OCI-LY1 (cell line): ENCODE measurements around the gene DUSP5.

Source experiments
- H2AFZ ChIP-seq: fragments of 200-600 bp; sonication (generic), shearing (Covaris generic); 2 replicates; pipeline ENCODE4 v1.6.0; 2014; ENCODE audit warnings: antibody characterized with exemption, mild to moderate bottlenecking, low read length
- H3F3A ChIP-seq: fragments of 200-600 bp; sonication (generic), shearing (Covaris generic); 2 replicates; pipeline ENCODE4 v1.6.0; 2014; ENCODE audit warnings: mild to moderate bottlenecking, antibody characterized with exemption, low read length, moderate library complexity; ENCODE audit not compliant: insufficient read depth
- H3K27ac ChIP-seq: fragments of 200-600 bp; sonication (generic); 2 replicates; pipeline ENCODE4 v1.5.1; 2014; ENCODE audit warnings: low read length, mixed run types, mild to moderate bottlenecking, low read depth; ENCODE audit not compliant: poor library complexity, severe bottlenecking
- H3K27me3 ChIP-seq: fragments of 200-600 bp; sonication (generic); 2 replicates; pipeline ENCODE4 v1.6.0; 2014; ENCODE audit warnings: antibody characterized with exemption, mild to moderate bottlenecking, low read length, moderate library complexity; ENCODE audit not compliant: insufficient read depth
- H3K36me3 ChIP-seq: fragments of 200-600 bp; sonication (generic); 2 replicates; pipeline ENCODE4 v1.6.1; 2014; ENCODE audit warnings: mild to moderate bottlenecking, antibody characterized with exemption, low read length, moderate library complexity, mixed read lengths; ENCODE audit not compliant: insufficient read depth
- H3K4me1 ChIP-seq: fragments of 200-600 bp; sonication (generic); 2 replicates; pipeline ENCODE4 v1.5.1; 2014; ENCODE audit warnings: mild to moderate bottlenecking, low read length, moderate library complexity; ENCODE audit not compliant: insufficient read depth, severe bottlenecking
- H3K4me2 ChIP-seq: fragments of 200-600 bp; sonication (generic), shearing (Covaris generic); 2 replicates; pipeline ENCODE4 v1.6.1; 2014; ENCODE audit warnings: low read length
- H3K4me3 ChIP-seq: fragments of 200-600 bp; sonication (generic); 2 replicates; pipeline ENCODE4 v1.5.1; 2014; ENCODE audit warnings: low read length, low read depth, mild to moderate bottlenecking, mixed read lengths; ENCODE audit not compliant: poor library complexity, severe bottlenecking
- H3K79me2 ChIP-seq: fragments of 200-600 bp; shearing (Covaris generic); 2 replicates; pipeline ENCODE4 v1.6.1; 2016; ENCODE audit warnings: mixed run types, low read length, mixed read lengths; ENCODE audit not compliant: insufficient read depth
- H3K9ac ChIP-seq: fragments of 200-600 bp; sonication (generic), shearing (Covaris generic); 2 replicates; pipeline ENCODE4 v1.6.1; 2014; ENCODE audit warnings: mild to moderate bottlenecking, low read length, mixed read lengths
- H3K9me2 ChIP-seq: fragments of 200-600 bp; sonication (generic), shearing (Covaris generic); 2 replicates; pipeline ENCODE4 v1.6.1; 2014; ENCODE audit warnings: low read depth, mild to moderate bottlenecking, low read length, mixed read lengths
- H3K9me3 ChIP-seq: fragments of 200-600 bp; shearing (Covaris generic); 2 replicates; pipeline ENCODE4 v1.6.1; 2014; ENCODE audit warnings: low read length, mixed read lengths
- H4K20me1 ChIP-seq: fragments of 200-600 bp; sonication (generic), shearing (Covaris generic); 2 replicates; pipeline ENCODE4 v1.6.0; 2016; ENCODE audit warnings: mild to moderate bottlenecking, low read length; ENCODE audit not compliant: insufficient read depth
- EZH2 ChIP-seq: fragments of 200-600 bp; sonication (generic), shearing (Covaris generic); IDR thresholded peaks from 2 replicates; pipeline ENCODE4 v1.8.0; 2017; ENCODE audit warnings: borderline replicate concordance, mixed run types, mild to moderate bottlenecking, antibody characterized with exemption, low read length, moderate library complexity, mixed read lengths
- TF ChIP-seq, protein P1 (sequence below): fragments of 200-600 bp; sonication (generic), shearing (Covaris generic); IDR thresholded peaks from 2 replicates; pipeline ENCODE4 v1.5.1; 2017; ENCODE audit warnings: mild to moderate bottlenecking, antibody characterized with exemption, low read length, moderate library complexity, mixed read lengths

The DUSP5 gene

DNA sequence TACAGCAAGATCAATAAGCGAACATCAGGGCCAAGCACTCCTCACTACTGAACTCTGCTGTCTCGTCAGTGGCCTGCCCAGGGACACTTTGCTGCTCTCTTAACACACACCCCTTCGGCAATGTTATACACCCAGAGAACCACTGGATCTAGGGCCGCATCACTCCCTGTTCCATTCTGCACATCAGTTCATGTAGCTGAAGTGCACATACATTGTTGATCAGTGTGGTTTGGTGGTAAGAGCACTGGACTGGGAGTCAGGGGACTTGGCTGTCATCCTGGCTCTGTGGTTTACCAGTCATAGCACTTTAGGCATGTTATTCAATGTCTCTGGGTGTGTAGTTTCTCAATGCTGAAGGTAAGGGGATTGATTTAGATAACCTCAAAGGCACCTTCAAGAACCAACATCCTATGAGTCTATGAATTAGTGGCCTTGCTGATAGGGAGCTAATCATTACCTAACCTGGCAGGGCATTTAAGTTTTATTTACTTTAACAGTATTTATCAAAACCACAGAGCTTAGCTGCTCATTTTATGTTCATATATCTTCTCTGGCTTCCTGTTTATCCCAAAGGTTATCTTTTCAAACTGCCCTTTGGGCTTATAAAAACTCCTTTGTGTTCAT is 24.8 kb downstream of the DUSP5 start:
- TF ChIP-seq, protein P1, sequence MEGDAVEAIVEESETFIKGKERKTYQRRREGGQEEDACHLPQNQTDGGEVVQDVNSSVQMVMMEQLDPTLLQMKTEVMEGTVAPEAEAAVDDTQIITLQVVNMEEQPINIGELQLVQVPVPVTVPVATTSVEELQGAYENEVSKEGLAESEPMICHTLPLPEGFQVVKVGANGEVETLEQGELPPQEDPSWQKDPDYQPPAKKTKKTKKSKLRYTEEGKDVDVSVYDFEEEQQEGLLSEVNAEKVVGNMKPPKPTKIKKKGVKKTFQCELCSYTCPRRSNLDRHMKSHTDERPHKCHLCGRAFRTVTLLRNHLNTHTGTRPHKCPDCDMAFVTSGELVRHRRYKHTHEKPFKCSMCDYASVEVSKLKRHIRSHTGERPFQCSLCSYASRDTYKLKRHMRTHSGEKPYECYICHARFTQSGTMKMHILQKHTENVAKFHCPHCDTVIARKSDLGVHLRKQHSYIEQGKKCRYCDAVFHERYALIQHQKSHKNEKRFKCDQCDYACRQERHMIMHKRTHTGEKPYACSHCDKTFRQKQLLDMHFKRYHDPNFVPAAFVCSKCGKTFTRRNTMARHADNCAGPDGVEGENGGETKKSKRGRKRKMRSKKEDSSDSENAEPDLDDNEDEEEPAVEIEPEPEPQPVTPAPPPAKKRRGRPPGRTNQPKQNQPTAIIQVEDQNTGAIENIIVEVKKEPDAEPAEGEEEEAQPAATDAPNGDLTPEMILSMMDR: no peak
- no peak for TF ChIP-seq EZH2
- H2AFZ ChIP-seq: no peak overlapping the region
- H3K36me3 ChIP-seq: no peaks in the 10 kb centered on the region
- no peaks in the 10 kb centered on the region for H3K4me1 ChIP-seq
- H3K27ac ChIP-seq: no peak overlapping the region
- H3K9me2 ChIP-seq: no peaks in the 10 kb centered on the region
- no peaks in the 10 kb centered on the region for H3K79me2 ChIP-seq
- H4K20me1 ChIP-seq: no peaks in the 10 kb centered on the region
- no peaks in the 10 kb centered on the region for H3K9me3 ChIP-seq
- no peaks in the 10 kb centered on the region for H3K27me3 ChIP-seq
- H3K4me2 ChIP-seq: no peak overlapping the region
- no peak overlapping the region for H3K9ac ChIP-seq
- no peak overlapping the region for H3K4me3 ChIP-seq
- no peaks in the 10 kb centered on the region for H3F3A ChIP-seq

DNA sequence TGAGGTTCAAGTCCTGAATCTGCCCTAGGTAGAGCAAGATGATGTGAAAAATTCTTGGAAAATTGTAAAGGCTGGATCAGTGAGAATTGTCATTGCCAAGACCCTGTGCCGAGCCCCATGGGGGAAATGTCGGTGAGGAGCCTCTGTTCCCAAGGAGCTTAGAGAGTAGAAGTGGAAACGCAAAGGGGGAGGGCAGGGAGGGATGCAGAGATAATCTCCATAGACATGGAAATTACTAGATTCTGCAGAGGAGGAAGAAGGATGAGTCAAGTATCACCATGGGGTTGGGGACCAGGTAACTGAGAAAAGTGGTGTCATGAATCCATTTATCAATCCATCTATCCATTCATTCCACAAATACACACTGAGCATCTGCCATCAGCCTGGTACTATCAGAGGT is 26.0 kb downstream of the DUSP5 start:
- Histone ChIP-seq H4K20me1 (no peaks in the 10 kb centered on the region), H3K4me3 (no peak overlapping the region), H3K9me2 (no peaks in the 10 kb centered on the region), H3K79me2 (no peaks in the 10 kb centered on the region), H3K27ac (no peak overlapping the region), H3K9ac (no peak overlapping the region), H3K4me1 (peaks cover 4% of the 10 kb centered on the region), H3K9me3 (no peaks in the 10 kb centered on the region), H3K27me3 (no peaks in the 10 kb centered on the region), H3K36me3 (no peaks in the 10 kb centered on the region), H3K4me2 (no peak overlapping the region), H2AFZ (no peak overlapping the region), H3F3A (no peaks in the 10 kb centered on the region)
- no peak for TF ChIP-seq EZH2
- TF ChIP-seq, protein P1: no peak

DNA sequence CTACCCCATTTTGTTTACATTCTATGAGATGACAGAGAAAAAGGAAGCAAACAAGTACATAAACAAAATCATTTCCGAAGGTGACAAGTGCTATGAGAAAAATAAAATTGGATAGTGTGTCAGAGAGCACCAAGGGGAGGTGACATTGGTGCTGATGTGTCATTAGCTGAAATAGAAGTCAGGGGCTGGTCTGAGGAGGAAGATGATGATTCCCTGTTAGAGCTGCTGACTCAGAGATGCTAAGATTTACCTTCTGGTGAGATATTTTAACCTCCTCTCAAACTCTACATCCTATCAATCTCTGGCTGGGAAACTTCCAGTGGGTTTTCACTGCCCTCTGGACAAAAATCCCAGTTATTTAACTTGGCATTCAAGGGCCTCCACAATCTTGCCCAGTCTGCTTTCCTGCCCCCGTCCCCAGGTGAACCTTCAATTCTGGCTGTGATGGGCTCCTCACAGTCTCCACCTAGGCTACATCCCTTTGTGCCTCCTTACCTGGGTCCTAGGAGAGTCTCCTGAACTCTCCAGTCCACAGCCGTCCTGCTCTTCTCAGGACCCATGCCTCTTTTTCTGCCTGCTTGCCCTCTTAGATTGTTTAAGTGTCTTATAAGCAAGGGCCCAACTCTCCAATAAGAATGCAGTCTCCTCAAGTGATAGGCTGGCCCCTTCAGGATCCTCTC is 26.6 kb downstream of the DUSP5 start:
- Histone ChIP-seq H3F3A (no peaks in the 10 kb centered on the region), H3K27ac (no peak overlapping the region)

More for the DNA sequence above, 26.6 kb downstream of the DUSP5 start:
- Histone ChIP-seq H3K79me2 (no peaks in the 10 kb centered on the region), H4K20me1 (no peaks in the 10 kb centered on the region), H3K4me2 (no peak overlapping the region), H3K27me3 (no peaks in the 10 kb centered on the region), H3K9me3 (no peaks in the 10 kb centered on the region), H3K9me2 (no peaks in the 10 kb centered on the region), H3K36me3 (no peaks in the 10 kb centered on the region), H3K4me3 (no peak overlapping the region), H2AFZ (no peak overlapping the region), H3K4me1 (peaks cover 10% of the 10 kb centered on the region), H3K9ac (no peak overlapping the region)
- TF ChIP-seq EZH2: no peak
- TF ChIP-seq, protein P1: no peak
